ENCODE results near the gene POLDIP2. TPM values are rescaled to one million over a fixed set of nuclear protein-coding genes. Genes with fewer than 3 reads are reported as not detected.

The POLDIP2 gene
- total RNA-seq, 2 experiments from 2014 or later = 22.1 to 23.9 TPM

DNA sequence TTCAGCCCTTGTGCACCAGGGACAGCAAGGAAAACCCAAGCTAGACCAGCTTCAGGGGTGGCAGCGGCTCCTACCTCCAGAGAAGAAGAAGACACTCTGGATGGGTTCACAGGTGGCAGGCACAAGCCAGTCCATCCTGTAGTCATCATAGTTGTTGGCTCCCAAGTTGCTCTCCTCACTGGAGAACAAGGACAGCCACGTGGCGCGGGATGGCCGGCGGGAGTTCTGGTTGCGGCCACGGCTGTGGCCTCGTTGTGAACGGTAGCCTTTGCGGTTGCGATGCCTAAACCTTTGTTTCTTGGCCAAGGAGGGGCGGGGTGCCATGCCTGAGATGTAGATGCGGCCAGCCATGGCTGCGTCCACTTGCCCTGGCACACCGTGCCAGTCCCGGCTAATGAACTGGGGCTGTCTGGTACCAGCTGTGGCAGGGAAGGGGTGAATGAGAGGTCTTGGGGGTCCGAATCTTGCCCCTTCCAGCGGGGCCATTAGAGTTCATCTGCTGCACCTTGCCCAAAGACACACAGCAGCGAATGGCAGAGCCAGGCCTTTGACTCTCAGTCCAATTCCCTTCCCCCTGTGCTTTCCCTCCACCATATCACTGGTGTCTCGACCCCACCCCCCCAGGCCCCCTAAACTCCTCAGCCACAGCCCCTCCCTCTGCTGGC is 10.4 kb upstream of the POLDIP2 start:
- Histone ChIP-seq H3K27me3 (ENCODE audit: control insufficient read depth in 1 of 2, insufficient read depth in 2 of 2, low read length in 2 of 2) (no peaks in the 10 kb centered on the region), H3K27ac (ENCODE audit: low read depth in 1 of 2, low read length in 2 of 2) (no peak overlapping the region), H3K4me3 (ENCODE audit: low read length) (no peak overlapping the region), H3K9me3 (ENCODE audit: control insufficient read depth in 1 of 2, insufficient read depth in 1 of 2, low read length in 2 of 2) (no peaks in the 10 kb centered on the region), H3K4me1 (ENCODE audit: insufficient read depth, low read length) (peaks cover 15% of the 10 kb centered on the region), H3K36me3 (ENCODE audit: insufficient read depth, low read length) (peaks cover 23% of the 10 kb centered on the region)
- Mint-ChIP-seq H3K36me3 (ENCODE audit: low read depth) (peaks cover 23% of the 10 kb centered on the region), H3K4me3 (no peak overlapping the region), H3K27me3 (no peaks in the 10 kb centered on the region), H3K9me3 (no peaks in the 10 kb centered on the region), H3K27ac (no peak overlapping the region), H3K4me1 (ENCODE audit: low read depth) (peaks cover 16% of the 10 kb centered on the region)
- CTCF ChIA-PET = interaction anchor here (1.9 kb wide), 1 partner anchor 49 kb away, joined by 7 read pairs; no protein-coding TSS in a partner anchor
- TF ChIP-seq, protein P1, sequence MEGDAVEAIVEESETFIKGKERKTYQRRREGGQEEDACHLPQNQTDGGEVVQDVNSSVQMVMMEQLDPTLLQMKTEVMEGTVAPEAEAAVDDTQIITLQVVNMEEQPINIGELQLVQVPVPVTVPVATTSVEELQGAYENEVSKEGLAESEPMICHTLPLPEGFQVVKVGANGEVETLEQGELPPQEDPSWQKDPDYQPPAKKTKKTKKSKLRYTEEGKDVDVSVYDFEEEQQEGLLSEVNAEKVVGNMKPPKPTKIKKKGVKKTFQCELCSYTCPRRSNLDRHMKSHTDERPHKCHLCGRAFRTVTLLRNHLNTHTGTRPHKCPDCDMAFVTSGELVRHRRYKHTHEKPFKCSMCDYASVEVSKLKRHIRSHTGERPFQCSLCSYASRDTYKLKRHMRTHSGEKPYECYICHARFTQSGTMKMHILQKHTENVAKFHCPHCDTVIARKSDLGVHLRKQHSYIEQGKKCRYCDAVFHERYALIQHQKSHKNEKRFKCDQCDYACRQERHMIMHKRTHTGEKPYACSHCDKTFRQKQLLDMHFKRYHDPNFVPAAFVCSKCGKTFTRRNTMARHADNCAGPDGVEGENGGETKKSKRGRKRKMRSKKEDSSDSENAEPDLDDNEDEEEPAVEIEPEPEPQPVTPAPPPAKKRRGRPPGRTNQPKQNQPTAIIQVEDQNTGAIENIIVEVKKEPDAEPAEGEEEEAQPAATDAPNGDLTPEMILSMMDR (IDR thresholded peaks at IDR 0.05) = no peak
- no peak for DNase-seq
- ATAC-seq (ENCODE audit: poor library complexity) = no peak
- intact Hi-C loops (cut with DNase I, micrococcal nuclease) = no loop called here
- POLR2A ChIA-PET = interaction anchor here (6.1 kb wide), 1 partner anchor 11 kb away, joined by 34 read pairs; the partner anchor contains the start of gene POLDIP2

DNA sequence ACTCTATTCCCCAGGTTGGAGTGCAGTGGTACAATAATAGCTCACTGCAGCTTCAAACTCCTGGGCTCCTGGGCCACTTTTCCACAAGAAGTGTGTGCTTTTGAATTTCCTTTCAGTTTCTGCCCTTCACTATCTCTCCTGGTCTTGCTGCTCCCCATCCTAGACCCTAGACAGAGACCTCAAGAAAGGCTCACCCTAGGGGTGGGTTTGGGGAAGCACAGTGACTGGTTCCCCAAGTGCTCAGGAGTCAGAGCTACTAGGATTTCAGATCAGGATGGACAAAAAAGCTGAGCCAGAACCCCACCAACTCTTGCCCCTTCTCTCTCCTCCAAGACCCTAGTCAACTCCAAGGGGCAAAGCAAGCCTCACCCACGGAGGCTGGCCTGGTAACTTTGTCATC is 9.3 kb upstream of the POLDIP2 start:
- no peak for DNase-seq
- Mint-ChIP-seq H3K4me3 (no peak overlapping the region), H3K36me3 (ENCODE audit: low read depth) (peaks cover 30% of the 10 kb centered on the region), H3K27me3 (no peaks in the 10 kb centered on the region), H3K27ac (no peak overlapping the region), H3K4me1 (ENCODE audit: low read depth) (peaks cover 11% of the 10 kb centered on the region), H3K9me3 (no peaks in the 10 kb centered on the region)
- ATAC-seq (ENCODE audit: poor library complexity) = no peak
- TF ChIP-seq, protein P1 (IDR thresholded peaks at IDR 0.05) = no peak
- peaks cover 35% of the 10 kb centered on the region for H3K36me3 ChIP-seq (ENCODE audit: insufficient read depth, low read length)
- H3K4me1 ChIP-seq (ENCODE audit: insufficient read depth, low read length) = peaks cover 6% of the 10 kb centered on the region
- no peaks in the 10 kb centered on the region for H3K27me3 ChIP-seq (ENCODE audit: control insufficient read depth in 1 of 2, insufficient read depth in 2 of 2, low read length in 2 of 2)
- ChIA-PET POLR2A (interaction anchor here (1.5 kb wide), 1 partner anchor 9 kb away, joined by 5 read pairs; the partner anchor contains the start of gene POLDIP2), CTCF (no interaction called here)
- H3K4me3 ChIP-seq (ENCODE audit: low read length) = no peak overlapping the region
- no peak overlapping the region for H3K27ac ChIP-seq (ENCODE audit: low read depth in 1 of 2, low read length in 2 of 2)
- intact Hi-C loops (cut with DNase I, micrococcal nuclease) = no loop called here
- no peaks in the 10 kb centered on the region for H3K9me3 ChIP-seq (ENCODE audit: control insufficient read depth in 1 of 2, insufficient read depth in 1 of 2, low read length in 2 of 2)

DNA sequence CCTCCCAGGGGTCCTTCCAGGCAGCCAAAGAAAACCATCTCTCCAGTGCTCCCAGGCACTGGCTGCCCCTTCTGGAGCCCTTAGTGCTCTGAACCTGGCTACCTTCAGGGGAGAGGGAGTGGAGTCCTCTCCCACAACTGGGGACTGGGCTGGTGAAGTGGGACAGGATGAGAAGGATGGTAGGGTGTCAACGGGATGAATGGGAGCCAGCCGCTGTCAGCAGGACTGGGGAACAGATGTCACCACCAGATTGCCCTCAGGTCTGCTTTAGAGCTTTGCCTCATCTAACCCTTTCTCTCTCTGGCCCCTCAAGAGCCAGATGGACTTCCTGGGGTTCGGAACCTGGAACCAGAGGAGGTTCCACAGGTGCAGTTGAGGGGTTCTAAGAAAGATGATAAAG is 8.2 kb upstream of the POLDIP2 start:
- no peaks in the 10 kb centered on the region for H3K27me3 Mint-ChIP-seq
- H3K4me1 Mint-ChIP-seq (ENCODE audit: low read depth) = peaks cover 5% of the 10 kb centered on the region
- H3K36me3 Mint-ChIP-seq (ENCODE audit: low read depth) = peaks cover 41% of the 10 kb centered on the region
- ChIA-PET CTCF (no interaction called here), POLR2A (interaction anchor here (1.5 kb wide), 1 partner anchor 8 kb away, joined by 5 read pairs; the partner anchor contains the start of gene POLDIP2)
- ATAC-seq (ENCODE audit: poor library complexity) (no peak), DNase-seq (no peak)
- intact Hi-C loops (cut with DNase I, micrococcal nuclease) = no loop called here
- peaks cover 46% of the 10 kb centered on the region for H3K36me3 ChIP-seq (ENCODE audit: insufficient read depth, low read length)
- TF ChIP-seq, protein P1 (IDR thresholded peaks at IDR 0.05) = no peak
- H3K27ac Mint-ChIP-seq = no peak overlapping the region
- no peak overlapping the region for H3K27ac ChIP-seq (ENCODE audit: low read depth in 1 of 2, low read length in 2 of 2)
- no peaks in the 10 kb centered on the region for H3K9me3 Mint-ChIP-seq
- no peak overlapping the region for H3K4me3 Mint-ChIP-seq
- no peaks in the 10 kb centered on the region for H3K4me1 ChIP-seq (ENCODE audit: insufficient read depth, low read length)
- no peaks in the 10 kb centered on the region for H3K27me3 ChIP-seq (ENCODE audit: control insufficient read depth in 1 of 2, insufficient read depth in 2 of 2, low read length in 2 of 2)
- no peaks in the 10 kb centered on the region for H3K9me3 ChIP-seq (ENCODE audit: control insufficient read depth in 1 of 2, insufficient read depth in 1 of 2, low read length in 2 of 2)
- H3K4me3 ChIP-seq (ENCODE audit: low read length) = no peak overlapping the region

Data from CD4-positive, alpha-beta T cell (primary cell).